ENCODE results near the gene ITGB1.
"Not testable (repeated sequence)": the region's sequence is repeated elsewhere in the genome, so short reads cannot be mapped to it uniquely, and the experiment has no call there.

The ITGB1 gene

GRCh38 chr10:32931593-32931992, 26.4 kb downstream of the ITGB1 start:
- DNase-seq, result no peak

DNA sequence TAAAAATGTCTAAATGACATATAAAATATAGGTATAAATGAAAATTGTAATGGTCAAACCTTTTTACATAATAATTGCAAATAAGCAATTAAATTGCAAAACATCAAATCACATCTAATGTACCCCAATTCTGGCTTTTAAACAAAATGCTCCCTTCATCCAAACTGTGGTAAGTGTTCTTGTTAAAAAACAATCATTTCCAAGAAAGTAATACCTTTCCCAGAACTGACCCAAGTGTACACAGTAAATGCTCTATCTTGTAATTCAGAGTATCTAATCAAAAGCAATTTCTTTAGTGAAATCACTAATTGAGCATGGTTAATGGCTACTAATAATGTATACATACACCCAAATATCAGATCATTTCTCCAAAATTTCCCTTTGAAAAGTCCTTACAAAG, 28.0 kb downstream of the ITGB1 start:
- DNase-seq, result no peak

DNA sequence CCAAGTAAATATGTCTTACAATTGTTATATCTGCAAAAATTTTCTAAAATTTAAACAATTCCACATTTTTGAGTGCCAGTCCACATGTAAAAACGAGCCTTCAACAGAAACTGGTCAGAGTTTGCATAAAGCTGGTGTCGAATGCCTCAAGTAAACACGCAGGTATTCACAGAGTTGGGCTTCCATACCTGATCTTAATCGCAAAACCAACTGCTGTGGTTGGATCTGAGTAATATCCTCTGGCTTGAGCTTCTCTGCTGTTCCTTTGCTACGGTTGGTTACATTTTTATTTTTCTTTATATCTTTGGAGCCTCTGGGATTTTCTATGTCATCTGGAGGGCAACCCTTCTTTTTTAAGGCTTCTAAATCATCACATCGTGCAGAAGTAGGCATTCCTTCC, 28.4 kb downstream of the ITGB1 start:
- DNase-seq, result no peak

DNA sequence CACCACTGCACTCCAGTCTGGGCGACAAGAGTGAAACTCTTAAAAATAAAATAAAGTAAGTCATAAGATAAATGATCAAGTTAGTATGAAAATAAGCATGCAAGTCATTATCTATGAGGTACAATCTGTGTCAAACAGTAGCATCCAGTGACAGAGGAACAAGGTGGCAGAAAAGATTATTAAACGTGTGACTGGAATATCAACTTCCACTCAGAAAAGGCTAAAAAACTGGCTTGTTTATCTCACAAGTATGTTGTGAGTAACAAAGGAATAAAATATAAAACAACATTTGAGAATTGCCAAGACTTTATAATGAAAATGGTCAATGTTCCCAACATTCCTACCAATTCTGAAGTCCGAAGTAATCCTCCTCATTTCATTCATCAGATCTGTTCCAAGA, 30.3 kb downstream of the ITGB1 start:
- no peak for DNase-seq

DNA sequence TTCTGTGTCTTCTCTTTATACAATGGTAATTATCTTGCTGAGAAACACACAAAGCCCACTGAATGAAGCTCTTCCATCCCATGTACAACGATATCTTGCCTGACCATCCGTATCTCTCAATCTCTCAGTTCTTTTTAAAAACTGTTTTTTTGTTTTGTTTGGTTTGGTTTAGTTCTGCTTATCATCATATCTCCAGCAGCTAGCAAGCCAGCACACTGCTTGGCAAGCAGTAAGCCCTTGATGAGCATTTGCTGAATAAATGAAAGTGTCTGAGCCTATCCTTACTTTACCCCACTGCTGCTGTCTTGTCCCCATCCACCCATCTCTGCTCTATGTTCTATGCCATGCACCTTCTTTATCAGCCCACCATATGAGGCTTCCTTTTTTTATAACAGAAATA, 34.2 kb downstream of the ITGB1 start:
- no peak for DNase-seq

- no peak for DNase-seq
Observed at GRCh38 chr10:32923134-32923533, 34.9 kb downstream of the ITGB1 start.

- DNase-seq, result no peak
Observed at GRCh38 chr10:32922170-32922569, 35.9 kb downstream of the ITGB1 start.

GRCh38 chr10:32917817-32918216, 40.2 kb downstream of the ITGB1 start:
- not testable (repeated sequence) for DNase-seq

GRCh38 chr10:32911285-32912016, 46.6 kb downstream of the ITGB1 start:
- no peak for DNase-seq

DNA sequence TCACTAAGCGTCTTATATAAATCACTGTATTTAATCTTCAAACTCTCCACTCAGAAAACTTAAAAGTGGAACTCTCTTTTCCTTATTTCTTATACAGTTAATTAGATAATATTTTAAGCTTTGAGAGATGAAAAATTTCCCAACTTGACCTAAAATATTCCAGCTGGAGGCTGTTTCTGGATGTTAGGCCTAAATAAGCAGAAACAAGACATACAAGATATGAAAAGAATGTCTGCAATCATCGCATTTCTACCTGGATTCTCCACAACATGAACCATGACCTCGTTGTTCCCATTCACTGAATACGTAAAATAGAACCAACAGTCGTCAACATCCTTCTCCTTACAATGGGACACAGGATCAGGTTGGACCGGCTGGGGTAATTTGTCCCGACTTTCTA, 48.1 kb downstream of the ITGB1 start:
- not testable (repeated sequence) for DNase-seq

- DNase-seq, result no peak
Observed at GRCh38 chr10:32909456-32909855, 48.6 kb downstream of the ITGB1 start.

GRCh38 chr10:32906595-32906994, 51.4 kb downstream of the ITGB1 start:
- no peak for DNase-seq

DNA sequence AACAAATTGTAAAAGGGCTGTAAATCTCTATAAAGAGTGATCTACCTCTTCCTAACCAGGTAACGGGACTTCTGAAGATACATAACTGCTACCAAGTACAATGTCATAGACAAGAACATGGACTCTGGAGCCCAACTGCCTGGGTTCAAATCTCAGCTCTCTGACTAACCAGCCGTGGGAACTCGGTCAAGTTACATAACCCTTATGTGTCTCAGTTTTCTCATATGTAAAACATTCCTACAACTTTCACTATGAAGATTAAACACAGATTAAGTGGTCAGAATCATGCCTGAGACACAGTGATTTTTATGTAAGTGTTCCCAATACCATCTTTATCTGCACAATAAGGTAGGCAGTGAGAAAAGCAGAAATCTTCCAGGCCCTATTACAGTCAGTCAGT, 52.6 kb downstream of the ITGB1 start:
- DNase-seq, result no peak

DNA sequence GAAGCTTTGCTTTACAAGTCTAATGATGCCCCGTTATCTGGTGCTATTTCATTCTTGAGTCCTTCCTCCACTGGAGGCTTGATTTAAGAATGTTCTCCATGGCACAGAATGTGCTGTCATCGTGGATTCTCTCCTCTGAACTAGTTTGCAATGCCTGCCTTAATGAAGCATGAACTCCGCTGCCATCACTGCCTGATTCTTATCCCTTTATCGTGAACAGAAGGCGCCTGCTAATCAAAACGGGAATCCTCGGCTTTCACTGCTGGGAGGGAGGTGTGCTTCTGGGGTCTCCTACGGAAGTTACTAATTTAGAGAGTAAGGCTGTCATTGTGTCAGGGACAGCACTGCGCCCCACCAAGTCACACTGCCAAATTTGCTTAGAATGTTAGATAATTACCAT, 56.2 kb downstream of the ITGB1 start:
- no peak for DNase-seq

DNA sequence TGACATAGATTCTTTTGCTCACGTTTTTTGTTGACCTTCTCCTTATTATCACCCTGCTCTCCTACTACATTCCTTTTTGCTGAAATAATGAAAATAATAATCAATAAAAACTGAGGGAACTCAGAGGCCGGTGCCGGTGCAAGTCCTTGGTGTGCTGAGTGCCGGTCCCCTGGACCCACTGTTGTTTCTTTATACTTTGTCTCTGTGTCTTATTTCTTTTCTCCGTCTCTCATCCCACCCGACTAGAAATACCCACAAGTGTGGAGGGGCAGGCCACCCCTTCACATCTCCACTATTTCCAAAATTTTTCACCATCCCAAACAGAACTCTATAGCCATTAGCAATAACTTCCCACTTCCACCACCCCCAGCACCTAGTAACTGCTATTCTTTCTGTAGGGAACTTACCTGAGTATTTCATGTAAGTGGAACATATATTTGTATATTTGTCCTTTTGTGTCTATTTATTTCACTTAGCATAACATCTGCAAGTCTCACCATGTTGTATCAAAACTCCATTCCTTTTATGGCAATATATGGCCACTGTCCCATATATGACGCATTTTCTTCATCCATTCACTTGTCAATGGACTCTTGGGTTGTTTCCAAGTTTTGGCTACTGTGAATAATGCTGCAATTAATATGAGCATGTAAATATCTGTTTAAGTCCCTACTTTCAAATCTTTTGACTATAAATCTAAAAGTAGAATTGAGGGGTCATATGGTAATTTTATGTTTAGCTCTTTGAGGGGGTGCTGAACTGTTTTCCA, 62.6 kb downstream of the ITGB1 start:
- DNase-seq, result not testable (repeated sequence)

GRCh38 chr10:32893916-32894664, 63.9 kb downstream of the ITGB1 start:
- DNase-seq, result no peak

GRCh38 chr10:32893434-32893833, 64.6 kb downstream of the ITGB1 start:
- DNase-seq, result no peak

- no peak for DNase-seq
Observed at GRCh38 chr10:32891261-32891660, 66.8 kb downstream of the ITGB1 start.

GRCh38 chr10:32890444-32890843, 67.6 kb downstream of the ITGB1 start:
- DNase-seq, result no peak

GRCh38 chr10:32889631-32890212, 68.3 kb downstream of the ITGB1 start:
- no peak for DNase-seq

DNA sequence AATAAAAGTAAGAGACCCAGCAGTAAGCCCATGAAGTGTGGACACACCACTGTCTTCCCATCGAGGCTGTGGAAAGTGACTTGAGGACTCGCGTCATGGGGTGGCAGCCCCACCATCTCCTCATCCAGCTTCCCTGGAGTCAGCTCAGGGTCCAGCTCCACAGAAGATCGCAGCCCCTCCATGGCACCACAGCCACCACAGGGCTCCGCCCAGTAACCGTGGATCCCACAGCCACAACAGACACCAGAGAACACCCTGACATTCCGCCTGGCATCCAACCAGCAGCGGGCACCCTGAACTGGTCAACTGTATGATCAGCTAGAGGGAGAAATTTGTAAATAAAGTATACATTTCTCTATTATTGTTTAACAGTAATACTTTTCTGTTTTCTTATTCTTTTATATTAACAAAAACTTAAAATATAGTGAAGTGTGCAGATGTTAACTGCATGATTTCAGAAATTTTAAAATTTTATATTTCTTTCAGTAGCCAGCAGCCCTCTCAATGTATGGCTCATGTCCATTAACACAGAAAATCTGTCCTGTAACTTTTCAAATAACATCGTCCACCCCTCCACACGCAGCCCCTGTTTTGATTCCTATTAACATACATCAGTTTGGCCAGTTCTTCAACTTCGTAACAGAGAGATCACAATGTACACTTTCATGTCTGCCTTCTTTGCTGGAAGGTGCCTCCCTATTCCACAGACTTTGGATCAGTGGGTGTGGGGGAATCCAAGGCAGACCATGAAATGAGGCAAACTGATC, 69.7 kb downstream of the ITGB1 start:
- no peak for DNase-seq

DNA sequence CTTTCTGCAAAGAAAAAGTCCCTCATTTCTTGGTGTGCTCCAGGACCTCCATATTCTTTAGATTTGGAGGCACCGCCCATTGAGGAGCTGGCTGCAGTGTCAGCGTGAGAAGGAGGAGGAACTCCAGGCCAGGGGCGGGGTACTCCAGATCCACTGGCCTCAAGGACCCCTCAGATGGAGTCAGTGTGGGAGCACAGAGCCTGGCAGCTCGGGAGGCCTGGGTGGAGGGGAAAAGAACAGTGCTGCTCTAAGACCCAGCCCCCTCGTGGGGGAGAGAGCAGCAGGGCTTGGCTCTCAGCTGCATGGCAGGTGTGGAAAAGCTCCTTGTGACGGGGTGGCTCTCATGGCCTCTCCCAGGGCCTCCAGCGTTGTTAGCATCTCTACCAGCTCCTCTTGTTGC, 70.5 kb downstream of the ITGB1 start:
- no peak for DNase-seq

- DNase-seq, result no peak
Observed at GRCh38 chr10:32882076-32882475, 76.0 kb downstream of the ITGB1 start.
